ENCODE data around the gene GLRX2. TPM values are rescaled to one million over a fixed set of nuclear protein-coding genes. Genes with fewer than 3 reads are reported as not detected.

Gene GLRX2
- total and polyA plus RNA-seq, 11 donors, result 11.0 to 102 (median 31.5) TPM

DNA sequence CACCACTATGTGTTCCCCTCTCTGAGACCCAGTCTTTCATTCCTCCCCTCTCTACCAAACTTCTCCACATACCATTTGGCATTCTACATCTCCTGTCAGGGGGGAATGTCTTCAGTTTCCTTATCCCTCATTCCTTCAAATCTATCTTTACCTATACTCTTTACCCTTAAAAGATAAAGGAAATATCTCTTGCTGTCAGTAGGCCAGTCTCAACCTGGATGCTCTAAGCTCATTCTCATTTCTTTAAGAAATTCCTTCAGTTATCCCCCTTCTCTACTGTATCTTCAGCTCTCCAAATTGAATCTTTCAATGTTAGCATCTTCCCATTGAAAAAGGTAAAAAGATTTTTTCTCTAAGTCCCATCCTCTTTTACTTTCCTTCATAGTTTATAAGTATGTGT lies 39.3 kb downstream of the GLRX2 start:
- ATAC-seq (no peak), DNase-seq (no peak)
- no peak overlapping the region for H3K27ac ChIP-seq
- H3K4me3 ChIP-seq, result no peak overlapping the region
- no peaks in the 10 kb centered on the region for H3K9me3 ChIP-seq
- peaks cover 7 to 58% (median 30%) of the 10 kb centered on the region in 12 donors for H3K4me1 ChIP-seq
- peaks cover 0 to 13% (median 8%) of the 10 kb centered on the region in 9 donors for H3K36me3 ChIP-seq
- intact Hi-C loops (cut with DNase I), result no loop called here
- no peaks in the 10 kb centered on the region for H3K27me3 ChIP-seq
- TF ChIP-seq POLR2A (IDR thresholded peaks at IDR 0.05), result no peak
- TF ChIP-seq CTCF (IDR thresholded peaks at IDR 0.05), result no peak

GRCh38 chr1:193062698-193063463 lies 42.3 kb downstream of the GLRX2 start:
- Histone ChIP-seq H3K27ac (no peak overlapping the region), H3K4me3 (no peak overlapping the region), H3K27me3 (no peaks in the 10 kb centered on the region), H3K36me3 (no peaks in the 10 kb centered on the region), H3K4me1 (peaks cover 9 to 60% (median 33%) of the 10 kb centered on the region in 12 donors), H3K9me3 (no peaks in the 10 kb centered on the region)
- ATAC-seq (no peak), DNase-seq (no peak)
- TF ChIP-seq CTCF (IDR thresholded peaks at IDR 0.05) (no peak), POLR2A (IDR thresholded peaks at IDR 0.05) (no peak)
- 82 to 94% (median 90%) methylated on average over 4 of the region's 4 CpGs for WGBS, 4 donors
- intact Hi-C loops (cut with DNase I), result loop anchor here in 3 of 10 donors (5.0 kb wide), 3 partner anchors 34 to 59 kb away; partner anchors contain the start of gene CDC73 (in 1 of the 3)

DNA sequence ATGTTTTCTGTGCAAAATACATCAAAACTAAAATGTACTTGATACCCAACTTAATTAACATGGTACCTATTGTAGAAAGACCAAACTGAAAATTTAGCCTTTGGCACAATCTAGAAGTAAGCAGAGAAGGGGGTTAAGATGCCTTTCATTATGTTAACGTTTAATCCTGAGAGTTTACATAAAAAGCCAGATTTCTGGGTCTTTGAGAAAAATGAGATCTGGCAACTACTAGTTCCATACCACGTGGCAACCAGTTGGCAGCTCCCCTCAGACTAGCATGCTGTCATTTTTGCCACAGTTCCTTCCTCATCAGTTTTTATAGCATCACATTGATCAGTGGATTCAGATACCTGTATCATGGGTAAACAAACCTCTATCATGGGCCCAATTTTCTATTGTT lies 44.3 kb downstream of the GLRX2 start:
- intact Hi-C loops (cut with DNase I), result loop anchor here in 4 of 10 donors (1.0 to 5.0 kb wide), 4 partner anchors 24 to 61 kb away; partner anchors contain the start of gene CDC73 (in 1 of the 4)

GRCh38 chr1:193060406-193060805 lies 44.8 kb downstream of the GLRX2 start:
- TF ChIP-seq POLR2A (IDR thresholded peaks at IDR 0.05) (no peak), CTCF (IDR thresholded peaks at IDR 0.05) (no peak)
- DNase-seq (no peak), ATAC-seq (no peak)
- H3K36me3 ChIP-seq, result no peaks in the 10 kb centered on the region
- H3K27ac ChIP-seq, result peak overlapping the region; percentile 92 to 99 (median 96)
- WGBS, 4 donors, result 9 to 13% (median 12%) methylated on average over 4 of the region's 4 CpGs
- no peaks in the 10 kb centered on the region for H3K9me3 ChIP-seq
- peaks cover 9 to 54% (median 42%) of the 10 kb centered on the region in 12 donors for H3K4me1 ChIP-seq
- intact Hi-C loops (cut with DNase I), result loop anchor here in 4 of 10 donors (1.0 to 5.0 kb wide), 4 partner anchors 25 to 62 kb away; partner anchors contain the start of gene CDC73 (in 1 of the 4)
- peak overlapping the region; percentile 58 to 94 (median 84) for H3K4me3 ChIP-seq
- H3K27me3 ChIP-seq, result no peaks in the 10 kb centered on the region

More for the DNA sequence above, 44.3 kb downstream of the GLRX2 start:
- no peak for ATAC-seq
- TF ChIP-seq POLR2A (IDR thresholded peaks at IDR 0.05), result no peak
- Histone ChIP-seq H3K4me3 (peak overlapping the region in 10 of 12 donors; percentile 58 to 94 (median 84)), H3K27me3 (no peaks in the 10 kb centered on the region), H3K36me3 (no peaks in the 10 kb centered on the region), H3K4me1 (peaks cover 9 to 60% (median 43%) of the 10 kb centered on the region in 12 donors), H3K27ac (peak overlapping the region in 6 of 12 donors; percentile 1 to 99 (median 96)), H3K9me3 (no peaks in the 10 kb centered on the region)
- 11 to 21% (median 17%) methylated on average over 2 of the region's 2 CpGs for WGBS, 4 donors
- no peak for DNase-seq

Data from heart left ventricle (tissue), 16 donors.